ENCODE results near the gene DCUN1D5. TPM values are rescaled to one million over a fixed set of nuclear protein-coding genes. Genes with fewer than 3 reads are reported as not detected.

Gene DCUN1D5
- polyA plus RNA-seq, 1 donor (not counting 4 experiments of a cell fraction or from before 2014, with no cell fraction given), result 95.6 TPM

- dilution Hi-C loops (cut with MboI; ENCODE audit: extremely low pct_ligation_motif_present, low sequenced_read_pairs), result no loop called here
- TF ChIP-seq EZH2 (IDR thresholded peaks at IDR 0.05; ENCODE audit: low read length), result no peak
- no peak for TF ChIP-seq CTCF (optimal IDR thresholded peaks at IDR 0.05 in 1 of 3, IDR thresholded peaks at IDR 0.05 in 1 of 3, conservative IDR thresholded peaks at IDR 0.05 in 1 of 3; ENCODE audit: extremely low read depth in 1 of 3, insufficient read depth in 2 of 3, low read length in 3 of 3)
- Histone ChIP-seq H4K20me1 (ENCODE audit: control insufficient read depth, extremely low read depth, insufficient read depth, low read length) (no peaks in the 10 kb centered on the region), H3K4me3 (ENCODE audit: control insufficient read depth in 2 of 3, extremely low read depth in 1 of 3, insufficient read depth in 2 of 3, low read depth in 1 of 3, low read length in 3 of 3) (no peak overlapping the region), H2AFZ (ENCODE audit: control insufficient read depth, low read length) (no peak overlapping the region), H3K79me2 (ENCODE audit: control insufficient read depth, insufficient read depth, low read length) (no peaks in the 10 kb centered on the region), H3K4me2 (ENCODE audit: control insufficient read depth, extremely low read depth, insufficient read depth, low read depth, low read length) (no peak overlapping the region), H3K9me1 (ENCODE audit: control insufficient read depth, extremely low read depth, insufficient read depth, low read length) (no peaks in the 10 kb centered on the region), H3K4me1 (ENCODE audit: control insufficient read depth, extremely low read depth, insufficient read depth, low read length) (peaks cover 3% of the 10 kb centered on the region), H3K9ac (ENCODE audit: control insufficient read depth, extremely low read depth, insufficient read depth, low read length) (no peak overlapping the region), H3K9me3 (ENCODE audit: control insufficient read depth, low read depth, low read length) (no peaks in the 10 kb centered on the region), H3K27me3 (ENCODE audit: control insufficient read depth, extremely low read depth, insufficient read depth, low read length) (no peaks in the 10 kb centered on the region), H3K36me3 (ENCODE audit: control insufficient read depth in 2 of 2, extremely low read depth in 1 of 2, insufficient read depth in 2 of 2, low read length in 2 of 2) (no peaks in the 10 kb centered on the region), H3K27ac (ENCODE audit: control insufficient read depth, insufficient read depth, low read length) (no peak overlapping the region)
- FAIRE-seq, result no peak
- DNase-seq (ENCODE audit: low read depth, low spot score), result no peak
Measured at GRCh38 chr11:103035216-103035615, 56.7 kb downstream of the DCUN1D5 start.

- FAIRE-seq (no peak), DNase-seq (ENCODE audit: low read depth, low spot score) (no peak)
- no peaks in the 10 kb centered on the region for H4K20me1 ChIP-seq (ENCODE audit: control insufficient read depth, extremely low read depth, insufficient read depth, low read length)
- dilution Hi-C loops (cut with MboI; ENCODE audit: extremely low pct_ligation_motif_present, low sequenced_read_pairs), result no loop called here
- no peak for TF ChIP-seq EZH2 (IDR thresholded peaks at IDR 0.05; ENCODE audit: low read length)
- TF ChIP-seq CTCF (optimal IDR thresholded peaks at IDR 0.05 in 1 of 3, IDR thresholded peaks at IDR 0.05 in 1 of 3, conservative IDR thresholded peaks at IDR 0.05 in 1 of 3; ENCODE audit: extremely low read depth in 1 of 3, insufficient read depth in 2 of 3, low read length in 3 of 3), result no peak
- no peaks in the 10 kb centered on the region for H3K9me1 ChIP-seq (ENCODE audit: control insufficient read depth, extremely low read depth, insufficient read depth, low read length)
- peaks cover 3% of the 10 kb centered on the region for H3K4me1 ChIP-seq (ENCODE audit: control insufficient read depth, extremely low read depth, insufficient read depth, low read length)
- H3K9me3 ChIP-seq (ENCODE audit: control insufficient read depth, low read depth, low read length), result no peaks in the 10 kb centered on the region
- no peak overlapping the region for H3K9ac ChIP-seq (ENCODE audit: control insufficient read depth, extremely low read depth, insufficient read depth, low read length)
- H3K27ac ChIP-seq (ENCODE audit: control insufficient read depth, insufficient read depth, low read length), result no peak overlapping the region
- H3K79me2 ChIP-seq (ENCODE audit: control insufficient read depth, insufficient read depth, low read length), result no peaks in the 10 kb centered on the region
- no peak overlapping the region for H3K4me2 ChIP-seq (ENCODE audit: control insufficient read depth, extremely low read depth, insufficient read depth, low read depth, low read length)
- no peaks in the 10 kb centered on the region for H3K27me3 ChIP-seq (ENCODE audit: control insufficient read depth, extremely low read depth, insufficient read depth, low read length)
- no peaks in the 10 kb centered on the region for H3K36me3 ChIP-seq (ENCODE audit: control insufficient read depth in 2 of 2, extremely low read depth in 1 of 2, insufficient read depth in 2 of 2, low read length in 2 of 2)
- no peak overlapping the region for H2AFZ ChIP-seq (ENCODE audit: control insufficient read depth, low read length)
- no peak overlapping the region for H3K4me3 ChIP-seq (ENCODE audit: control insufficient read depth in 2 of 3, extremely low read depth in 1 of 3, insufficient read depth in 2 of 3, low read depth in 1 of 3, low read length in 3 of 3)
Measured at GRCh38 chr11:103031834-103032233, 60.1 kb downstream of the DCUN1D5 start.

All from keratinocyte (primary cell).